GM12878 (cell line): ENCODE data around the gene ZFPM1. TPM values are rescaled to one million over a fixed set of nuclear protein-coding genes. Genes with fewer than 3 reads are reported as not detected.

Source experiments
- ATAC-seq: fragments of 200-7000 bp; cut with Tn5 transposase; 3 replicates; pipeline ENCODE4 v1.9.1; 2020; ENCODE audit warnings: mild to moderate bottlenecking, moderate library complexity
- BruUV-seq: library from RNA; stranded (reverse); fragments of 400-500 nt; replicated peaks from 2 replicates; lab custom pipeline; 2021; lab: Mats Ljungman, UMichigan
- CTCF ChIA-PET: fragments of 300-600 bp; sonication (Branson Sonifier 250); formaldehyde crosslinking; extraction: SDS; loops from one replicate; lab custom pipeline; 2021; ENCODE audit warnings: inconsistent platforms; lab: Yijun Ruan, JAX
- POLR2A ChIA-PET: fragments of 350-600 bp; formaldehyde crosslinking; extraction: SDS; loops from one replicate; lab custom pipeline; 2021; ENCODE audit warnings: inconsistent platforms; lab: Charles Lee
- RAD21 ChIA-PET: fragments of 300-600 bp; sonication (Branson Sonifier 250); formaldehyde crosslinking; loops from one replicate; lab custom pipeline; 2023; ENCODE audit warnings: antibody characterized with exemption; ENCODE audit not compliant: unreplicated experiment; lab: Charles Lee
- SMC1A ChIA-PET: fragments of 300-600 bp; sonication (Branson Sonifier 250); formaldehyde crosslinking; loops from one replicate; lab custom pipeline; 2023; ENCODE audit not compliant: unreplicated experiment, uncharacterized antibody; lab: Charles Lee
- DNase-seq: peaks from one replicate; pipeline ENCODE4 v3.0.0-alpha.2; 2011; ENCODE audit warnings: low read depth, low spot score
- FAIRE-seq: peaks from 3 replicates; lab custom pipeline; 2011; peaks lifted over from hg19 to GRCh38; lab: Jason Lieb, UNC
- H2AFZ ChIP-seq: 2 replicates; pipeline ENCODE4 v1.6.0; 2011; ENCODE audit warnings: low read depth, low read length, control low read depth; ENCODE audit not compliant: control insufficient read depth
- H3K27ac ChIP-seq: 2 replicates; pipeline ENCODE4 v1.5.1; 2011; ENCODE audit warnings: control low read depth; ENCODE audit not compliant: control insufficient read depth, insufficient read depth
- H3K27me3 ChIP-seq, 2 experiments: replicated peaks in 1 of 2; 2 replicates each; pipeline versions ENCODE4 v1.6.0 to v1.6.1; 2011; ENCODE audit warnings: low read length in 1 of 2; ENCODE audit not compliant: control insufficient read depth in 2 of 2, insufficient read depth in 2 of 2
- H3K36me3 ChIP-seq, 2 experiments: 2 replicates each; pipeline ENCODE4 v1.5.1; 2011; ENCODE audit warnings: low read length in 1 of 2; ENCODE audit not compliant: control insufficient read depth in 2 of 2, insufficient read depth in 2 of 2
- H3K4me1 ChIP-seq: 2 replicates; pipeline ENCODE4 v1.6.1; 2011; ENCODE audit warnings: mild to moderate bottlenecking, low read length, moderate library complexity, mixed read lengths; ENCODE audit not compliant: control insufficient read depth, insufficient read depth
- H3K4me2 ChIP-seq: 2 replicates; pipeline ENCODE4 v1.6.0; 2011; ENCODE audit warnings: control low read depth; ENCODE audit not compliant: control insufficient read depth, insufficient read depth
- H3K4me3 ChIP-seq: fragments of 200-600 bp; sonication (generic); 2 replicates; pipeline ENCODE4 v1.5.1; 2016
- H3K79me2 ChIP-seq: 2 replicates; pipeline ENCODE4 v1.6.0; 2011; ENCODE audit warnings: low read length; ENCODE audit not compliant: control insufficient read depth, insufficient read depth
- H3K9ac ChIP-seq: 2 replicates; pipeline ENCODE4 v1.8.0; 2011; ENCODE audit warnings: low read length, control low read depth, mixed read lengths; ENCODE audit not compliant: control insufficient read depth, insufficient read depth
- H3K9me3 ChIP-seq: replicated peaks from 3 replicates; pipeline ENCODE4 v1.5.1; 2011; ENCODE audit warnings: mild to moderate bottlenecking, low read length; ENCODE audit not compliant: control insufficient read depth, insufficient read depth
- H4K20me1 ChIP-seq: 2 replicates; pipeline ENCODE4 v1.6.0; 2011; ENCODE audit not compliant: control insufficient read depth, insufficient read depth
- CHD4 ChIP-seq: fragments of 200-600 bp; sonication (generic); IDR thresholded peaks from 2 replicates; pipeline ENCODE4 v1.6.1; 2016; ENCODE audit warnings: mild to moderate bottlenecking
- FOXM1 ChIP-seq: IDR thresholded peaks from 2 replicates; pipeline ENCODE4 v1.6.1; 2012; ENCODE audit warnings: low read depth, mild to moderate bottlenecking, inconsistent platforms, low read length, moderate library complexity
- HDAC2 ChIP-seq: fragments of 200-600 bp; sonication (generic); IDR thresholded peaks from 2 replicates; pipeline ENCODE4 v1.6.1; 2017
- JUND ChIP-seq: IDR thresholded peaks from 2 replicates; pipeline ENCODE4 v1.6.1; 2012; ENCODE audit warnings: low read depth, mild to moderate bottlenecking, low read length, improper control_type of control experiment, moderate library complexity
- RAD51 ChIP-seq: fragments of 450-650 bp; IDR thresholded peaks from 2 replicates; pipeline ENCODE4 v1.6.1; 2016; ENCODE audit warnings: moderate library complexity, mild to moderate bottlenecking, inconsistent platforms
- RELB ChIP-seq: fragments of 450-650 bp; IDR thresholded peaks from 2 replicates; pipeline ENCODE4 v1.6.1; 2017; ENCODE audit warnings: low read depth, mild to moderate bottlenecking, moderate library complexity
- WGBS: methylation state at CpG from one replicate; pipeline ENCODE4 v1.1.6; 2016; ENCODE audit warnings: low lambda C conversion rate; ENCODE audit not compliant: insufficient replicate concordance, insufficient coverage; ENCODE audit errors: missing lambda C conversion rate; 5-methylcytosine and 5-hydroxymethylcytosine counted together
- in situ Hi-C: fragments of 300-500 bp; cut with MboI; formaldehyde crosslinking; loops from 9 replicates; pipeline ENCODE4 v1.14.3; 2018; ENCODE audit warnings: mixed read lengths
- intact Hi-C: fragments of 100-400 bp; cut with micrococcal nuclease; formaldehyde crosslinking; loops from one replicate; pipeline ENCODE4 v1.14.2; 2022; ENCODE audit not compliant: unreplicated experiment
- polyA plus RNA-seq, 11 experiments: library from polyadenylated mRNA; depleted of rRNA in 4 of 11; unstranded in 6 of 11; stranded (reverse) in 5 of 11; fragments of >200 nt; fragmentation: Nextera tagmentation in 4 of 11; fragmentation: Illumina TruSeq in 1 of 11; extraction: Ambion mirVana in 4 of 11; extraction: Trizol in 1 of 11; gene quantifications; 1 replicate in 1 of 11; 2 replicates in 10 of 11; pipeline versions ENCODE4 v1.2.1 to v1.2.3, GENCODE V29; 2011 to 2016; ENCODE audit warnings: inconsistent platforms in 2 of 11, missing spikeins in 2 of 11, low read depth in 1 of 11
- total RNA-seq, 4 experiments: library from RNA; depleted of rRNA in 3 of 4; stranded (reverse); fragments of >200 nt in 3 of 4; fragmentation: Illumina TruSeq in 1 of 4; extraction: Trizol in 1 of 4; gene quantifications; 2 replicates each; pipeline versions ENCODE4 v1.2.1 to v1.2.3, GENCODE V29; 2013 to 2021

The ZFPM1 gene
- total and polyA plus RNA-seq, 10 of the 15 experiments (the other 5 are each of a cell fraction or from before 2014, with no cell fraction given): 0.02 to 5.1 (median 0.30) TPM

- TF ChIP-seq RELB (no peak), JUND (no peak), HDAC2 (no peak)
- TF ChIP-seq, all 136 proteins: peak for 0
These were observed 27.7 kb downstream of the ZFPM1 start (continued) for GRCh38 chr16:88480829-88481228.

- no peaks in the 10 kb centered on the region for H3K79me2 ChIP-seq
- H3K27ac ChIP-seq: no peak overlapping the region
- H3K4me3 ChIP-seq: no peak overlapping the region
- DNase-seq: no peak
- H2AFZ ChIP-seq: no peak overlapping the region
- H3K9me3 ChIP-seq: no peaks in the 10 kb centered on the region
- ChIA-PET POLR2A (no interaction called here), CTCF (no interaction called here), RAD21 (interaction anchor here (0.6 kb wide), 1 partner anchor 88 kb away, joined by 3 read pairs; the partner anchor contains the start of gene ZC3H18), SMC1A (no interaction called here)
- BruUV-seq: no TSS peak
- no peak for FAIRE-seq
- no peak overlapping the region for H3K9ac ChIP-seq
- TF ChIP-seq RAD51 (no peak), CHD4 (no peak), FOXM1 (no peak)
- no peaks in the 10 kb centered on the region for H3K36me3 ChIP-seq
- H3K4me2 ChIP-seq: no peak overlapping the region
- in situ Hi-C loops (no loop called here), intact Hi-C loops (no loop called here)
- H3K27me3 ChIP-seq: no peaks in the 10 kb centered on the region
- H4K20me1 ChIP-seq: peaks cover 3% of the 10 kb centered on the region; the same call in 1 of the 2 replicates
- WGBS: 30% methylated on average over 9 of the region's 9 CpGs
- H3K4me1 ChIP-seq: peaks cover 9% of the 10 kb centered on the region
- ATAC-seq: no peak
These were observed 28.8 kb downstream of the ZFPM1 start for GRCh38 chr16:88481851-88482250.
